Esophagus squamous epithelium (tissue), 5 donors: ENCODE results near the gene FRMD4A. TPM values are rescaled to one million over a fixed set of nuclear protein-coding genes. Genes with fewer than 3 reads are reported as not detected.
A peak's percentile ranks its signal among the peaks of the same experiment; 100 is the strongest.

Experiments
- DNase-seq: peaks from one replicate; lab custom pipeline; 2025; lab: John Stamatoyannopoulos, UW
- H3K27ac ChIP-seq, 4 donors: fragments of 200-600 bp; sonication (generic); one replicate each; pipeline ENCODE4 v1.5.1; 2016 to 2019; ENCODE audit warnings: mild to moderate bottlenecking in 1 of 4
- H3K27me3 ChIP-seq, 4 donors: fragments of 200-600 bp; sonication (generic); 1 replicate in 3 of 4; 2 replicates in 1 of 4; pipeline versions ENCODE4 v1.5.1 to v1.6.0; 2017 to 2021; ENCODE audit warnings: antibody characterized with exemption in 1 of 4
- H3K36me3 ChIP-seq, 3 donors: fragments of 200-600 bp; sonication (generic); one replicate each; pipeline ENCODE4 v1.5.1; 2016 to 2019
- H3K4me1 ChIP-seq, 3 donors: fragments of 200-600 bp; sonication (generic); one replicate each; pipeline ENCODE4 v1.5.1; 2017 to 2019
- H3K4me3 ChIP-seq, 4 donors: fragments of 200-600 bp; sonication (generic); 1 replicate in 3 of 4; 2 replicates in 1 of 4; pipeline ENCODE4 v1.5.1; 2016 to 2019; ENCODE audit warnings: mild to moderate bottlenecking in 2 of 4, moderate library complexity in 1 of 4
- H3K9me3 ChIP-seq, 3 donors: fragments of 200-600 bp; sonication (generic); one replicate each; pipeline ENCODE4 v1.5.1; 2016 to 2019
- POLR2A ChIP-seq, 4 donors: fragments of 450-650 bp; IDR thresholded peaks; one replicate each; pipeline ENCODE4 v1.6.1; 2017; ENCODE audit warnings: antibody characterized with exemption in 4 of 4, mild to moderate bottlenecking in 4 of 4, moderate library complexity in 3 of 4
- WGBS, 2 donors: methylation state at CpG; one replicate each; pipeline ENCODE4 v1.1.5; 2018; 5-methylcytosine and 5-hydroxymethylcytosine counted together
- intact Hi-C: fragments of 100-400 bp; cut with DNase I; formaldehyde crosslinking; loops from one replicate; pipeline ENCODE4 v1.15.0; 2022
- total RNA-seq, 4 donors: library from RNA; depleted of rRNA; stranded (reverse); fragments of >200 nt; gene quantifications; one replicate each; pipeline ENCODE4 v1.1.0, GENCODE V29; 2016
- TF ChIP-seq, protein P1 (sequence below), 6 experiments: fragments of 450-650 bp in 4 of 6; fragments of 200-600 bp in 2 of 6; sonication (generic) in 2 of 6; IDR thresholded peaks; one replicate each; pipeline ENCODE4 v1.5.1; 2016 to 2019; ENCODE audit warnings: antibody characterized with exemption in 6 of 6, mild to moderate bottlenecking in 4 of 6, moderate library complexity in 4 of 6
- donor health status: DM: yes; HTN: yes; CAD: no.

FRMD4A gene
- total RNA-seq, 4 donors from 2014 or later, result 7.3 to 15.3 (median 8.6) TPM

- H3K36me3 ChIP-seq, result peaks cover 0 to 82% (median 11%) of the 10 kb centered on the region in 3 donors
- H3K4me1 ChIP-seq, result peaks cover 18 to 38% (median 21%) of the 10 kb centered on the region in 3 donors
- H3K9me3 ChIP-seq, result no peaks in the 10 kb centered on the region
- DNase-seq, result no peak
- H3K4me3 ChIP-seq, result no peak overlapping the region
- 25 to 36% methylated on average over 7 of the region's 7 CpGs for WGBS, 2 donors
- intact Hi-C loops, result loop anchor here (5.0 kb wide), 1 partner anchor 117 kb away; no protein-coding TSS in a partner anchor
- TF ChIP-seq, protein P1, sequence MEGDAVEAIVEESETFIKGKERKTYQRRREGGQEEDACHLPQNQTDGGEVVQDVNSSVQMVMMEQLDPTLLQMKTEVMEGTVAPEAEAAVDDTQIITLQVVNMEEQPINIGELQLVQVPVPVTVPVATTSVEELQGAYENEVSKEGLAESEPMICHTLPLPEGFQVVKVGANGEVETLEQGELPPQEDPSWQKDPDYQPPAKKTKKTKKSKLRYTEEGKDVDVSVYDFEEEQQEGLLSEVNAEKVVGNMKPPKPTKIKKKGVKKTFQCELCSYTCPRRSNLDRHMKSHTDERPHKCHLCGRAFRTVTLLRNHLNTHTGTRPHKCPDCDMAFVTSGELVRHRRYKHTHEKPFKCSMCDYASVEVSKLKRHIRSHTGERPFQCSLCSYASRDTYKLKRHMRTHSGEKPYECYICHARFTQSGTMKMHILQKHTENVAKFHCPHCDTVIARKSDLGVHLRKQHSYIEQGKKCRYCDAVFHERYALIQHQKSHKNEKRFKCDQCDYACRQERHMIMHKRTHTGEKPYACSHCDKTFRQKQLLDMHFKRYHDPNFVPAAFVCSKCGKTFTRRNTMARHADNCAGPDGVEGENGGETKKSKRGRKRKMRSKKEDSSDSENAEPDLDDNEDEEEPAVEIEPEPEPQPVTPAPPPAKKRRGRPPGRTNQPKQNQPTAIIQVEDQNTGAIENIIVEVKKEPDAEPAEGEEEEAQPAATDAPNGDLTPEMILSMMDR (IDR thresholded peaks at IDR 0.05), result no peak
- TF ChIP-seq POLR2A (IDR thresholded peaks at IDR 0.05), result no peak
- H3K27ac ChIP-seq, result peak overlapping the region; percentile 32 to 77 (median 74)
- no peaks in the 10 kb centered on the region for H3K27me3 ChIP-seq
These were observed 670.2 kb downstream of the FRMD4A start for GRCh38 chr10:13660551-13660920.

- TF ChIP-seq, protein P1 (IDR thresholded peaks at IDR 0.05), result peak; percentile 87 to 97 (median 91)
- no peak for TF ChIP-seq POLR2A (IDR thresholded peaks at IDR 0.05)
- Histone ChIP-seq H3K27ac (peak overlapping the region; percentile 32 to 77 (median 74)), H3K27me3 (no peaks in the 10 kb centered on the region), H3K4me1 (peaks cover 18 to 38% (median 21%) of the 10 kb centered on the region in 3 donors), H3K4me3 (peak overlapping the region in 1 of 4 donors; percentile 26), H3K36me3 (peaks cover 0 to 82% (median 12%) of the 10 kb centered on the region in 3 donors), H3K9me3 (no peaks in the 10 kb centered on the region)
- DNase-seq, result no peak
- intact Hi-C loops, result loop anchor here (5.0 kb wide), 1 partner anchor 117 kb away; no protein-coding TSS in a partner anchor
- WGBS, 2 donors, result 19 to 65% methylated on average over 6 to 17 of the region's 19 CpGs
These were observed 670.7 kb downstream of the FRMD4A start for GRCh38 chr10:13659887-13660550.

GRCh38 chr10:13658871-13659685 lies 671.6 kb downstream of the FRMD4A start:
- no peak for DNase-seq

DNA sequence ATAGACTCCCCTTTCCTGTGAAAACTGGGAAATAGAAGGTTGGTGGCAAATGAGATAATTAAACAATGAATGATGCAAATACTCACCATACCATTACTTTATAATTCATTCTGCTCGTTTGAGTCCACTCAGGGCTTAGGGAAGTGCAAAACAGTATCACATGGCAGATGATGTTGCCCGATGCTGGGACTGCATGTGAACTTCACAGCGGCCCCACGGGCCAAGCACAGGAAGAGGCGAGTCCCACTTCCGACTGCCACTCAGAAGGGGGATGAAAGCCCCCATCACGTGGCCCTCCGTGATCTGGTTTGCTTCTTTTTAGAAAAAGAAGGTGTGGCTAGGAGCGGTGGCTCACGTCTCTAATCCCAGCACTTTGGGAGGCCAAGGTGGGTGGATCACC lies 672.5 kb downstream of the FRMD4A start:
- DNase-seq, result no peak
- no peak overlapping the region for H3K4me3 ChIP-seq
- TF ChIP-seq, protein P1 (IDR thresholded peaks at IDR 0.05), result no peak
- TF ChIP-seq POLR2A (IDR thresholded peaks at IDR 0.05), result no peak
- H3K9me3 ChIP-seq, result no peaks in the 10 kb centered on the region
- no peaks in the 10 kb centered on the region for H3K27me3 ChIP-seq
- intact Hi-C loops, result no loop called here
- peaks cover 18 to 38% (median 21%) of the 10 kb centered on the region in 3 donors for H3K4me1 ChIP-seq
- WGBS, 2 donors, result 58 to 74% methylated on average over 10 of the region's 10 CpGs
- H3K27ac ChIP-seq, result no peak overlapping the region
- H3K36me3 ChIP-seq, result peaks cover 0 to 82% (median 21%) of the 10 kb centered on the region in 3 donors

More at GRCh38 chr10:13658871-13659685, 671.6 kb downstream of the FRMD4A start:
- intact Hi-C loops, result no loop called here
- no peaks in the 10 kb centered on the region for H3K27me3 ChIP-seq
- no peaks in the 10 kb centered on the region for H3K9me3 ChIP-seq
- H3K4me1 ChIP-seq, result peaks cover 18 to 38% (median 21%) of the 10 kb centered on the region in 3 donors
- H3K27ac ChIP-seq, result peak overlapping the region in 3 of 4 donors; percentile 72 to 77 (median 76)
- H3K36me3 ChIP-seq, result peaks cover 0 to 82% (median 13%) of the 10 kb centered on the region in 3 donors
- 63 to 67% methylated on average over 11 to 21 of the region's 21 CpGs for WGBS, 2 donors
- TF ChIP-seq, protein P1 (IDR thresholded peaks at IDR 0.05), result no peak
- TF ChIP-seq POLR2A (IDR thresholded peaks at IDR 0.05), result no peak
- H3K4me3 ChIP-seq, result peak overlapping the region in 1 of 4 donors; percentile 26
